Endothelial cell of hepatic sinusoid (primary cell): ENCODE results near the gene THSD7A.

ENCODE experiments used
- in situ Hi-C: cut with HindIII; loops from 2 replicates; pipeline ENCODE4 v1.10.0; 2017; ENCODE audit warnings: low sequenced_read_pairs

The THSD7A gene

GRCh38 chr7:11345621-11346020 is 486.4 kb downstream of the THSD7A start:
- in situ Hi-C loops: no loop called here

GRCh38 chr7:11343818-11344413 is 488.1 kb downstream of the THSD7A start:
- in situ Hi-C loops: no loop called here

- in situ Hi-C loops: no loop called here
These were observed 488.9 kb downstream of the THSD7A start for GRCh38 chr7:11343136-11343535.

GRCh38 chr7:11341285-11341944 is 490.6 kb downstream of the THSD7A start:
- in situ Hi-C loops: no loop called here

- in situ Hi-C loops: no loop called here
These were observed 495.6 kb downstream of the THSD7A start for GRCh38 chr7:11336432-11336831.

- in situ Hi-C loops: no loop called here
These were observed 496.1 kb downstream of the THSD7A start for GRCh38 chr7:11335947-11336346.

GRCh38 chr7:11332865-11333228 is 499.2 kb downstream of the THSD7A start:
- in situ Hi-C loops: no loop called here

GRCh38 chr7:11332186-11332864 is 499.7 kb downstream of the THSD7A start:
- in situ Hi-C loops: no loop called here

GRCh38 chr7:11331128-11332102 is 500.6 kb downstream of the THSD7A start:
- in situ Hi-C loops: no loop called here

GRCh38 chr7:11330717-11331116 is 501.3 kb downstream of the THSD7A start:
- in situ Hi-C loops: no loop called here

GRCh38 chr7:11330208-11330607 is 501.8 kb downstream of the THSD7A start:
- in situ Hi-C loops: no loop called here

- in situ Hi-C loops: no loop called here
These were observed 502.4 kb downstream of the THSD7A start for GRCh38 chr7:11329626-11330025.

GRCh38 chr7:11328309-11328708 is 503.7 kb downstream of the THSD7A start:
- in situ Hi-C loops: no loop called here

- in situ Hi-C loops: no loop called here
These were observed 504.4 kb downstream of the THSD7A start for GRCh38 chr7:11327633-11328032.
